WI38 (cell line): ENCODE measurements around the gene SLC35G2.
"Not testable (repeated sequence)": the region's sequence is repeated elsewhere in the genome, so short reads cannot be mapped to it uniquely, and the experiment has no call there.

Experiments
- H3K4me3 ChIP-seq: 2 replicates; pipeline ENCODE4 v1.5.1; 2011; ENCODE audit warnings: low read depth, mild to moderate bottlenecking, control low read depth, low read length
- CTCF ChIP-seq: IDR thresholded peaks from 2 replicates; pipeline ENCODE4 v1.5.1; 2012; ENCODE audit warnings: low read depth, mild to moderate bottlenecking, control low read depth, low read length

SLC35G2 gene

GRCh38 chr3:136891934-136892855, 73.3 kb downstream of the SLC35G2 start:
- TF ChIP-seq CTCF: no peak
- no peak overlapping the region for H3K4me3 ChIP-seq

GRCh38 chr3:136893848-136894443, 75.0 kb downstream of the SLC35G2 start:
- H3K4me3 ChIP-seq: no peak overlapping the region
- no peak for TF ChIP-seq CTCF

DNA sequence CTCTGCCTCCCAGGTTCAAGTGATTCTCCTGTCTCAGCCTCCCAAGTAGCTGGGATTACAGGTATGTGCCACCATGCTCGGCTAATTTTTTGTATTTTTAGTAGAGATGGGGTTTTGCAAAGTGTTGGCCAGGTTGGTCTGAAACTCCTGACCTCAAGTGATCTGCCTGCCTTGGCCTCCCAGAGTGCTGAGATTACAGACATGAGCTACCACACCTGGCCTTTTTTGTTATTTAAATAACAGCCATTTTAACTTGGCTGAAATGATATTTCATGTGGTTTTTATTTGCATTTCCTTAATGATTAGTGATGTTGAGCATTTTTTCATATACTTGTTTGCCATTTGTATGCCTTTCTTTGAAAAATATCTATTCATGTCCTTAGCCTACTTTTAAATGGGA, 78.2 kb downstream of the SLC35G2 start:
- H3K4me3 ChIP-seq: not testable (repeated sequence)

DNA sequence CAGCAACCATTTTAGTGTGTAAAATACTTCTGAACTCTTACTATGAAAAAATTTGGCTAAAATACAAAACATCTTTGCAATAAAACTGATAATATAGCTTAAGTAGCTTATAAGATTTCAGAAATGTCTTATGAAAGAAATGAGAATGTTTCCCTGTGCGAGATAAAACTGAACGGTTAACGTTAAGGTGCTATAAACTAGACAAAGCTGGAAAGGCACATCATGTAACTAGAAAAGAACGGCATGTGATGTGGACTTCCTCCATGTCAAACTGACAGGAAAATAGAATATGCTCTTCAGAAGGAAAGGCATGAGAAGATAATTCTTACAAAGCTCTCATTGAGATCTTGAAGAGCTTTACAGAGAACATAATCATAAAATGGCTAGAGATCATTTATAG, 79.6 kb downstream of the SLC35G2 start:
- H3K4me3 ChIP-seq: no peak overlapping the region
- TF ChIP-seq CTCF: no peak

DNA sequence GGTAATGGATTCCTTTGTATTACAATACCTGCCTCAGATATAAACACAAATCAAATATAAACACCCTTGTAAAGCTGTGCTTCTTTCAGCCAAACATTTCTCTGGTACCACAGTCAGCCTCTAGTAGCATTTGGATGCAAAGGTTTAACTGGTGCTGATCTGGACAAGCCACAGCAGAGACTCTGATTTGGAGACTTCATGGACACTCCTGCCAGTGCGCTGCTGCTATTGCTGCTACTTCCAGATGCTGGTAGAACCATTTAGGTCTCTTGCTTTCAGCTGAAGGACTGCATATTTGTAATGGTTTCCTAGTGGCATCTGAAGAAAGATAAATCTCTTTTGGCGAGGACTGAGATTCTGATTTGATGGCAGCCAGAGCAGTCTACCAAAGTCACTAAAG, 80.0 kb downstream of the SLC35G2 start:
- no peak for TF ChIP-seq CTCF

GRCh38 chr3:136899622-136900158, 80.8 kb downstream of the SLC35G2 start:
- TF ChIP-seq CTCF: no peak
- H3K4me3 ChIP-seq: no peak overlapping the region

More for the DNA sequence above, 80.0 kb downstream of the SLC35G2 start:
- no peak overlapping the region for H3K4me3 ChIP-seq

DNA sequence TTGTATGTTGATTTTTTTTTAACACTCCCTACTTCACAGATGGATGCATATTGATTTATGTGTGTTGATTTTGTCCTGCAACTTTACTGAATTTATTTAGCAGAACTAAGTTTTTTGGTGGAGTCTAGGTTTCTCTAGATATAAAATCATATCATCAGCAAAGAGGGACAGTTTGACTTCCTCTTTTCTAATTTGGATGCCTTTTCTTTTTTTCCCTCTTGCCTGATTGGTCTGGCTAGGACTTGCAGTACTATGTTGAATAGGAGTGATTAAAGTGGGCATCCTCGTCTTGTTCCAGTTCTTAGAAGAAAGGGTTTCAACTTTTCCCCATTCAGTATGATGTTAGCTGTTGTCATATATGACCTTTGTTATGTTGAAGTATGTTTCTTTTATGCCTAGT, 81.8 kb downstream of the SLC35G2 start:
- not testable (repeated sequence) for H3K4me3 ChIP-seq

DNA sequence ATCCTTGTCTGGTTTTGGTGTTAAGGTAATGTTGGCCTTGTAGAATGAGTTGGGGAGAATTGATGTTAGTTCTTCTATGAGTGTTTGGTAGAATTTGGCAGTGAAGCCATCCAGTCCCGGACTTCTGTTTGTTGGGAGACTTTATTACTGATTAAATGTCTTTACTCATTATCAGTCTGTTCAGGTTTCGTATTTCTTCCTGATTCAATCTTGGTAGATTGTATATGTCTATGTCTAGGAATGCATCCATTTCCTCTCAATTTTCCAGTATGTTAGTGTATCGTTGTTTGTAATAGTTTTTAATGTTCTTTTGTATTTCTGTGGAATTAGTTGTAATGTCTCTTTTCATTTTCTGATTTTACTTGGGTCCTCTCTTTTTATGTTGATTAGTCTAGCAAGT, 82.5 kb downstream of the SLC35G2 start:
- no peak overlapping the region for H3K4me3 ChIP-seq
- TF ChIP-seq CTCF: no peak

GRCh38 chr3:136902530-136902929, 83.6 kb downstream of the SLC35G2 start:
- H3K4me3 ChIP-seq: not testable (repeated sequence)
